HCT116 (cell line): Measurements from ENCODE around the gene LYRM4. TPM values are rescaled to one million over a fixed set of nuclear protein-coding genes. Genes with fewer than 3 reads are reported as not detected.

Experiments used
- ATAC-seq: fragments of 200-7000 bp; cut with Tn5 transposase; 2 replicates; pipeline ENCODE4 v1.9.1; 2020; ENCODE audit warnings: mild to moderate bottlenecking, moderate library complexity
- BruUV-seq: library from RNA; stranded (reverse); fragments of 400-500 nt; replicated peaks from 2 replicates; lab custom pipeline; 2021; lab: Mats Ljungman, UMichigan
- CTCF ChIA-PET: fragments of 300-600 bp; sonication (Branson Sonifier 250); formaldehyde crosslinking; loops from one replicate; lab custom pipeline; 2021; ENCODE audit warnings: antibody characterized with exemption; lab: Charles Lee
- POLR2A ChIA-PET: fragments of 300-600, 350-600 bp; sonication (Branson Sonifier 250); formaldehyde crosslinking; loops from one replicate; lab custom pipeline; 2021; ENCODE audit warnings: antibody characterized with exemption; lab: Charles Lee
- RAD21 ChIA-PET, 2 experiments: fragments of 300-600 bp; sonication (Branson Sonifier 250); formaldehyde crosslinking; loops; one replicate each; lab custom pipeline; 2023; ENCODE audit warnings: low total read pairs in 2 of 2; ENCODE audit not compliant: uncharacterized antibody in 2 of 2, unreplicated experiment in 2 of 2, low non-redundant PET in 1 of 2; lab: Charles Lee
- DNase-seq: peaks from one replicate; pipeline ENCODE4 v3.0.0-alpha.2; 2010; ENCODE audit warnings: low read depth, low spot score
- H2AFZ ChIP-seq: fragments of 200-600 bp; shearing (Covaris generic), sonication (generic); 2 replicates; pipeline ENCODE4 v1.6.1; 2017; ENCODE audit warnings: low read depth, mixed run types, mixed read lengths, antibody characterized with exemption, low read length; ENCODE audit not compliant: poor library complexity, severe bottlenecking
- H3K27ac ChIP-seq: 2 replicates; pipeline ENCODE4 v1.5.1; 2012; ENCODE audit warnings: low read depth, low read length
- H3K27me3 ChIP-seq: fragments of 200-600 bp; sonication (generic); 2 replicates; pipeline ENCODE4 v1.6.1; 2016; ENCODE audit warnings: mixed run types, low read length, mixed read lengths; ENCODE audit not compliant: insufficient read depth
- H3K36me3 ChIP-seq, 2 experiments: fragments of 200-500 bp in 1 of 2; fragments of 200-600 bp in 1 of 2; sonication (Bioruptor generic) in 1 of 2; sonication (generic) in 1 of 2; 2 replicates each; pipeline versions ENCODE4 v1.5.1 to v1.6.1; 2014 to 2016; ENCODE audit warnings: low read length in 2 of 2, inconsistent platforms in 1 of 2, mixed read lengths in 1 of 2, mixed run types in 1 of 2; ENCODE audit not compliant: insufficient read depth in 2 of 2, control insufficient read depth in 1 of 2
- H3K4me1 ChIP-seq, 2 experiments: fragments of 200-600 bp in 1 of 2; sonication (generic) in 1 of 2; 2 replicates each; pipeline versions ENCODE4 v1.5.1 to v1.6.1; 2012 to 2017; ENCODE audit warnings: low read length in 2 of 2, inconsistent platforms in 1 of 2, mild to moderate bottlenecking in 1 of 2, mixed read lengths in 1 of 2, mixed run types in 1 of 2, moderate library complexity in 1 of 2; ENCODE audit not compliant: insufficient read depth in 2 of 2, control insufficient read depth in 1 of 2
- H3K4me2 ChIP-seq: fragments of 200-600 bp; sonication (generic); 2 replicates; pipeline ENCODE4 v1.6.1; 2017; ENCODE audit warnings: mixed run types, low read length, mixed read lengths
- H3K4me3 ChIP-seq, 2 experiments: fragments of 200-600 bp in 1 of 2; sonication (generic) in 1 of 2; replicated peaks in 1 of 2; 2 replicates each; pipeline ENCODE4 v1.5.1; 2011 to 2016; ENCODE audit warnings: low read length in 2 of 2, control low read depth in 1 of 2, low read depth in 1 of 2, mild to moderate bottlenecking in 1 of 2, mixed read lengths in 1 of 2, mixed run types in 1 of 2
- H3K79me2 ChIP-seq: fragments of 200-600 bp; sonication (generic); 2 replicates; pipeline ENCODE4 v1.6.1; 2017; ENCODE audit warnings: mild to moderate bottlenecking, mixed run types, low read length, moderate library complexity, mixed read lengths; ENCODE audit not compliant: insufficient read depth
- H3K9ac ChIP-seq: fragments of 200-600 bp; sonication (generic); 2 replicates; pipeline ENCODE4 v1.6.1; 2016; ENCODE audit warnings: low read length, mixed read lengths
- H3K9me2 ChIP-seq: fragments of 200-600 bp; sonication (generic), shearing (Covaris generic); 2 replicates; pipeline ENCODE4 v1.6.1; 2017; ENCODE audit warnings: mixed run types, mild to moderate bottlenecking, moderate library complexity; ENCODE audit not compliant: insufficient read depth
- H3K9me3 ChIP-seq, 2 experiments: fragments of 200-500 bp in 1 of 2; fragments of 200-600 bp in 1 of 2; sonication (Bioruptor generic) in 1 of 2; sonication (generic) in 1 of 2; 2 replicates each; pipeline ENCODE4 v1.6.1; 2014 to 2017; ENCODE audit warnings: low read length in 2 of 2, mixed read lengths in 2 of 2, inconsistent platforms in 1 of 2, low read depth in 1 of 2, mild to moderate bottlenecking in 1 of 2, mixed run types in 1 of 2, moderate library complexity in 1 of 2; ENCODE audit not compliant: control insufficient read depth in 1 of 2, insufficient read depth in 1 of 2
- H4K20me1 ChIP-seq: fragments of 200-600 bp; sonication (generic), shearing (Covaris generic); 2 replicates; pipeline ENCODE4 v1.6.1; 2017; ENCODE audit warnings: mixed run types, mild to moderate bottlenecking, moderate library complexity; ENCODE audit not compliant: insufficient read depth
- CBX3 ChIP-seq: IDR thresholded peaks from 2 replicates; pipeline ENCODE4 v1.6.1; 2012; ENCODE audit warnings: low read depth
- CEBPB ChIP-seq: IDR thresholded peaks from 2 replicates; pipeline ENCODE4 v1.6.1; 2012; ENCODE audit warnings: low read depth
- EZH2phosphoT487 ChIP-seq: fragments of 200-600 bp; IDR thresholded peaks from 2 replicates; pipeline ENCODE4 v1.6.1; 2018; ENCODE audit warnings: antibody characterized with exemption, borderline replicate concordance
- JUND ChIP-seq: IDR thresholded peaks from 2 replicates; pipeline ENCODE4 v1.6.1; 2012
- RAD21 ChIP-seq: IDR thresholded peaks from 2 replicates; pipeline ENCODE4 v1.6.1; 2012; ENCODE audit warnings: low read depth, mild to moderate bottlenecking
- SIN3A ChIP-seq: IDR thresholded peaks from 2 replicates; pipeline ENCODE4 v1.6.1; 2012; ENCODE audit warnings: low read depth
- TCF7L2 ChIP-seq: IDR thresholded peaks from 2 replicates; pipeline ENCODE4 v1.7.0; 2011; ENCODE audit warnings: borderline replicate concordance, inconsistent platforms; ENCODE audit not compliant: insufficient read depth, insufficient read length; ENCODE audit errors: extremely low read depth
- ZFX ChIP-seq: fragments of 450-650 bp; IDR thresholded peaks from 2 replicates; pipeline ENCODE4 v1.6.1; 2017
- intact Hi-C: fragments of 100-400 bp; cut with micrococcal nuclease; formaldehyde crosslinking; loops from 2 replicates; pipeline ENCODE4 v1.10.0; 2022
- total RNA-seq: library from RNA; stranded (reverse); gene quantifications from one replicate; pipeline ENCODE4 v1.2.1, GENCODE V29; 2021; ENCODE audit not compliant: unreplicated experiment
- TF ChIP-seq, protein P1 (sequence below): IDR thresholded peaks from 2 replicates; pipeline ENCODE4 v1.6.1; 2012
- TF ChIP-seq, protein P2 (sequence below): IDR thresholded peaks from 2 replicates; pipeline ENCODE4 v1.6.1; 2011; ENCODE audit warnings: mild to moderate bottlenecking, low read length, moderate library complexity; ENCODE audit not compliant: insufficient replicate concordance; ENCODE audit errors: extremely low read depth

LYRM4 gene
- total RNA-seq, 1 experiment from 2014 or later = 30.1 TPM

DNA sequence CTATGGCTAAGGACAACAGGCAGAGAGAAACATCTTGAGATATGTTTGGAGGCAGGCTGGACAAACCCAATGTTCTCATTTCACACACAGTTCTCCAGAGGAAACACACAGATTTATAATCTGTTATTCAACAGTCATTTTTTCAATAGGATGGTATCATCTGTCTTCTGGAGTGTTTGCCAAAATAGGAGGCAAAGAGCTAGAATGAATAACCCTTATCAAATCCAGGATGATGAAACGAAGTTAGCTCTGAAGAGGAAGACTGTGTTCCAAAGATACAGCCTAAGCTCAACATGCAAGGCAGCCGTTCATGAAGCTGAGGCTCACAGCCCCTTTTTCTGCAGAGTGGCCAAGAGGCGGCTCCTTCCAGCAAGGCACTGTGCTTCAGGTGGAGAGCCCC lies 104.8 kb downstream of the LYRM4 start:
- intact Hi-C loops = no loop called here
- no peak for TF ChIP-seq TCF7L2
- TF ChIP-seq SIN3A = no peak
- TF ChIP-seq JUND = no peak
- no peak for TF ChIP-seq CEBPB
- no peak for TF ChIP-seq EZH2phosphoT487
- no peak for TF ChIP-seq RAD21
- TF ChIP-seq, protein P1, sequence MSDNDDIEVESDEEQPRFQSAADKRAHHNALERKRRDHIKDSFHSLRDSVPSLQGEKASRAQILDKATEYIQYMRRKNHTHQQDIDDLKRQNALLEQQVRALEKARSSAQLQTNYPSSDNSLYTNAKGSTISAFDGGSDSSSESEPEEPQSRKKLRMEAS = no peak
- TF ChIP-seq CBX3 = no peak
- TF ChIP-seq ZFX = no peak

DNA sequence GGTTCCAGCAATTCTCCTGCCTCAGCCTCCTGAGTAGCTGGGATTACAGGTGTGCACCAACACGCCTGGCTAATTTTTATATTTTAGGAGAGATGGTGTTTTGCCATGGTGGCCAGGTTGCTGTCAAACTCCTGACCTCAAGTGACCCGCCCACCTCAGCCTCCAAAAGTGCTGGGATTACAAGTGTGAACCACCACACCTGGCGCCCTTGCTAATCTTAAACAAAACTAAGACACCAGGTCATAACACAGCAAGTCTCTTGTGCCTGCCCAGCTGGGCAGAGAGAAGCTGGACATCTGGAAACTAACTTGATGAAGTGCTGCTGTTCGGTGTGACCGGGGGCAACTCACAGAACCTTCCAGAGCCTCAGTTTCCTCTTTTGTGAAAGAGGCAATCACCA lies 107.6 kb downstream of the LYRM4 start:
- POLR2A ChIA-PET = no interaction called here
- intact Hi-C loops = no loop called here
- Histone ChIP-seq H3K4me1 (no peaks in the 10 kb centered on the region), H3K4me2 (no peak overlapping the region), H4K20me1 (no peaks in the 10 kb centered on the region), H3K4me3 (no peak overlapping the region), H3K9me3 (no peaks in the 10 kb centered on the region), H3K36me3 (no peaks in the 10 kb centered on the region), H3K79me2 (no peaks in the 10 kb centered on the region; the same call in 1 of the 2 replicates), H3K9ac (no peak overlapping the region), H3K9me2 (no peaks in the 10 kb centered on the region), H3K27me3 (no peaks in the 10 kb centered on the region), H2AFZ (no peak overlapping the region), H3K27ac (no peak overlapping the region)
- RAD21 ChIA-PET = no interaction called here
- no peak for ATAC-seq
- BruUV-seq = no TSS peak
- DNase-seq = no peak
- CTCF ChIA-PET = no interaction called here
- TF ChIP-seq, protein P2, sequence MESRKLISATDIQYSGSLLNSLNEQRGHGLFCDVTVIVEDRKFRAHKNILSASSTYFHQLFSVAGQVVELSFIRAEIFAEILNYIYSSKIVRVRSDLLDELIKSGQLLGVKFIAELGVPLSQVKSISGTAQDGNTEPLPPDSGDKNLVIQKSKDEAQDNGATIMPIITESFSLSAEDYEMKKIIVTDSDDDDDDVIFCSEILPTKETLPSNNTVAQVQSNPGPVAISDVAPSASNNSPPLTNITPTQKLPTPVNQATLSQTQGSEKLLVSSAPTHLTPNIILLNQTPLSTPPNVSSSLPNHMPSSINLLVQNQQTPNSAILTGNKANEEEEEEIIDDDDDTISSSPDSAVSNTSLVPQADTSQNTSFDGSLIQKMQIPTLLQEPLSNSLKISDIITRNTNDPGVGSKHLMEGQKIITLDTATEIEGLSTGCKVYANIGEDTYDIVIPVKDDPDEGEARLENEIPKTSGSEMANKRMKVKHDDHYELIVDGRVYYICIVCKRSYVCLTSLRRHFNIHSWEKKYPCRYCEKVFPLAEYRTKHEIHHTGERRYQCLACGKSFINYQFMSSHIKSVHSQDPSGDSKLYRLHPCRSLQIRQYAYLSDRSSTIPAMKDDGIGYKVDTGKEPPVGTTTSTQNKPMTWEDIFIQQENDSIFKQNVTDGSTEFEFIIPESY = no peak
- no peak for TF ChIP-seq ZFX

More for the DNA sequence above, 104.8 kb downstream of the LYRM4 start:
- Histone ChIP-seq H4K20me1 (no peaks in the 10 kb centered on the region), H3K9me2 (0 out of 2 replicates have a peak, but pooled peaks cover 3% of the 10 kb centered on the region), H3K4me3 (no peak overlapping the region), H2AFZ (no peak overlapping the region), H3K4me2 (no peak overlapping the region), H3K36me3 (no peaks in the 10 kb centered on the region), H3K9me3 (no peaks in the 10 kb centered on the region), H3K79me2 (no peaks in the 10 kb centered on the region; the same call in 1 of the 2 replicates), H3K9ac (no peak overlapping the region), H3K4me1 (peaks cover 6 to 15% of the 10 kb centered on the region in 2 experiments; a peak in 3 of 4 replicates), H3K27me3 (no peaks in the 10 kb centered on the region), H3K27ac (no peak overlapping the region)
- ChIA-PET POLR2A (no interaction called here), CTCF (interaction anchor here (1.3 kb wide), 1 partner anchor 12 kb away, joined by 3 read pairs; no protein-coding TSS in a partner anchor), RAD21 (no interaction called here)
- no TSS peak for BruUV-seq
- ATAC-seq (no peak), DNase-seq (no peak)
